Measurements from ENCODE around the gene BATF3.

Gene BATF3

DNA sequence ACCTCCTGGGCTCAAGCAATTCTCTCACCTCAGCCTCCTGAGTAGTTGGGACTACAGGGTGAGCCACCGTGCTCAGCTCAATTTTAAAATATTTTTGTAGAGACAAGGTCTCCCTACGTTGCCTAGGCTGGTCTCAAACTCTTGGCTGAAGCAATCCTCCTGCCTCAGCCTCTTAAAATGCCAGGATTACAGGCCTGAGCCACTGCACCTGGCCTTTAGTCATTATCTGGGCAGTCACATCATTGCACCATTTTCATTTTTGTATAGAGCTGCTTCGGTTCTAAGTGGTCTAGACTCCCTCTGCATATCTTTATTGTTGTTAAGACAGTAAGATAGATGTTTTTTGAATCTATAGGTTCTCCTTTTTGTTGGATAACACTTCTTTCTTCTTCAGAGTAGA, 51.2 kb downstream of the BATF3 start:
- TF ChIP-seq, protein P1, sequence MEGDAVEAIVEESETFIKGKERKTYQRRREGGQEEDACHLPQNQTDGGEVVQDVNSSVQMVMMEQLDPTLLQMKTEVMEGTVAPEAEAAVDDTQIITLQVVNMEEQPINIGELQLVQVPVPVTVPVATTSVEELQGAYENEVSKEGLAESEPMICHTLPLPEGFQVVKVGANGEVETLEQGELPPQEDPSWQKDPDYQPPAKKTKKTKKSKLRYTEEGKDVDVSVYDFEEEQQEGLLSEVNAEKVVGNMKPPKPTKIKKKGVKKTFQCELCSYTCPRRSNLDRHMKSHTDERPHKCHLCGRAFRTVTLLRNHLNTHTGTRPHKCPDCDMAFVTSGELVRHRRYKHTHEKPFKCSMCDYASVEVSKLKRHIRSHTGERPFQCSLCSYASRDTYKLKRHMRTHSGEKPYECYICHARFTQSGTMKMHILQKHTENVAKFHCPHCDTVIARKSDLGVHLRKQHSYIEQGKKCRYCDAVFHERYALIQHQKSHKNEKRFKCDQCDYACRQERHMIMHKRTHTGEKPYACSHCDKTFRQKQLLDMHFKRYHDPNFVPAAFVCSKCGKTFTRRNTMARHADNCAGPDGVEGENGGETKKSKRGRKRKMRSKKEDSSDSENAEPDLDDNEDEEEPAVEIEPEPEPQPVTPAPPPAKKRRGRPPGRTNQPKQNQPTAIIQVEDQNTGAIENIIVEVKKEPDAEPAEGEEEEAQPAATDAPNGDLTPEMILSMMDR (IDR thresholded peaks at IDR 0.05; ENCODE audit: control insufficient read depth, extremely low read depth, insufficient read depth), result no peak
- H3K4me3 ChIP-seq (ENCODE audit: low read depth, low read length), result no peak overlapping the region
- no peak for DNase-seq (ENCODE audit: low read depth)

DNA sequence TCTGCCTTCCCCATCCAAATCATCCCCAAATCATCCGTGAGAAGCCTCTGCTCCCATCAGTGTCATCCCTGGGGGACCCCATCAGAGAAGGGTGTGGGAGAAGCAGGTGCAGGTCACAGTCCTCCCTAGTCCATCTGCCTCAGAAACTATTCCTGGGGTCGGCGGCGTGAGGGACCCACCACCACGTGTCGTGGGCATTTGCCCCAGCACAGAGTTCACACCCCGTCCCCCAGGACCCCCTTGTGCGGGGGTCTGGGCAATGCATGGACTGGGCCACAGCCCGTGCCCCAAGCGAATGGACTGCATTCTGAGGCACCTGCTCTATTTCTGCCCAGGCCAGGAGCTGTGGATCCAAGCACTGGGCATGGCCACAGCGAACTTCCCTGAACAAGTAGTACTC, 52.6 kb downstream of the BATF3 start:
- TF ChIP-seq, protein P1 (IDR thresholded peaks at IDR 0.05; ENCODE audit: control insufficient read depth, extremely low read depth, insufficient read depth), result no peak
- DNase-seq (ENCODE audit: low read depth), result no peak
- H3K4me3 ChIP-seq (ENCODE audit: low read depth, low read length), result no peak overlapping the region

DNA sequence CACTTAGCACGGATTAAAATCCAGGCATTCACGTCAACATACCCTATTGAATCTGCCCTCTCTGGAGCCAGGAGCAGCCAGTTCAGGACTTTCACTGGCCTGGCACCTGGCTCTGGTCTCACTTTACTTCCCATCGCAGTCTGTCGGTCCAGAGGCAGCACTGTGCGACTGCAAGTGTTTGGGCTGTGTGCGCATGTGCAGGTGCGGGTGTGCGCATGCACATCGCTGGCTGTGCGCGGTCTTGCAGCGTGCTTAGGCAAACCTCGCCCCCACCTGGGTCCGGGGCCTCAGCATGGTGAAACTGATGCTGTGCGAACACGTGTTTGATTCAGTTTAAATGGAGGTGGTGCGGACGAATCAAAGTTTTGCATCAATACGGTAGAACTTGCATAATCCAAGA, 53.1 kb downstream of the BATF3 start:
- DNase-seq (ENCODE audit: low read depth), result no peak
- H3K4me3 ChIP-seq (ENCODE audit: low read depth, low read length), result no peak overlapping the region
- TF ChIP-seq, protein P1 (IDR thresholded peaks at IDR 0.05; ENCODE audit: control insufficient read depth, extremely low read depth, insufficient read depth), result no peak

DNA sequence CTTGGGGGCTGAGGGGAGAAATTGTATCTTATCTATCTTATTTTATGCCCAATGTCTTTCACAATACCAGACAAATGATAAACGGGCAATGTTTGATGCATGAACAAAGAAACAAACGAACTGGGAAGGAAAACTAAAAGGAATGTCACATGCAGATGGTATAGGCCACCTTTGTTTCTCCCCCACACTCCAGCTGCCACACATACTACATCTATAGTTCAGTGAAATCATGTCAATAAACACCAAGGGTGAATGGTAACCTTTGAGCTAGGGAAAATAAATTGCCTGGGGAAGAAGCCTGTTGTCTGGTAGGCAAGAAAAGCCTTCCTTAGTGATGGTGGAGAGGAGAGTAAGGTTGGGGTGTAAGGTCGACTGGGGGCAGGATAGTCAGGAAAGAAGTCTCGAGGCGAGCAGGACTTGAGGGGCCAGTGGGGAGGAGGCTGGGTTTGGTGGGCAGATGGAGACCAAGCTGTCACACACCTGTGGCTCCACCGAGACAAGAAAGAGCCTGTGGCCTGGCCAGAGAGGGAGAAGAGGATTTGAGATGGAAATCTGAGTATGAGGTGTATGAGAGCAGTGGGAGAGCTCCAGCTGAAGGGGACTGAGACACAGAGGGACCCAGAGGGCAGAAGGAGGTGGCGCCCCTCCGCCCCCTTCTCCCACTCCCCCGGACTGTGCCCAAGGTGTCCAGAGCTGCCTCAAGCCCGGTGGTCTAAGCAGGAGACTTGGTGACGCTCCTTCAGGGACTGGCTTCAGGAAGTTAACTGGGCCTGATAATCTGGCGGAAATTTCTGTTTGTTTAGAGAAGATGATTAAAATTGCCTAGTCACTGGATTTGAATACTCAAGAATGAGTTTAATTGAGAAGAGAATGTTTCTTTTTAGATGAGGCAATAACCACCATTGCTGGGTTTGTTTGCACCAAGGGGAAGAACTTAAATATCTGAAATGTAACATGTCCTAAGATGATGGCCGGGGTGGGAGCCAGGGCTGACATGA, 53.8 kb downstream of the BATF3 start:
- TF ChIP-seq, protein P1 (IDR thresholded peaks at IDR 0.05; ENCODE audit: control insufficient read depth, extremely low read depth, insufficient read depth), result no peak
- H3K4me3 ChIP-seq (ENCODE audit: low read depth, low read length), result no peak overlapping the region
- no peak for DNase-seq (ENCODE audit: low read depth)

DNA sequence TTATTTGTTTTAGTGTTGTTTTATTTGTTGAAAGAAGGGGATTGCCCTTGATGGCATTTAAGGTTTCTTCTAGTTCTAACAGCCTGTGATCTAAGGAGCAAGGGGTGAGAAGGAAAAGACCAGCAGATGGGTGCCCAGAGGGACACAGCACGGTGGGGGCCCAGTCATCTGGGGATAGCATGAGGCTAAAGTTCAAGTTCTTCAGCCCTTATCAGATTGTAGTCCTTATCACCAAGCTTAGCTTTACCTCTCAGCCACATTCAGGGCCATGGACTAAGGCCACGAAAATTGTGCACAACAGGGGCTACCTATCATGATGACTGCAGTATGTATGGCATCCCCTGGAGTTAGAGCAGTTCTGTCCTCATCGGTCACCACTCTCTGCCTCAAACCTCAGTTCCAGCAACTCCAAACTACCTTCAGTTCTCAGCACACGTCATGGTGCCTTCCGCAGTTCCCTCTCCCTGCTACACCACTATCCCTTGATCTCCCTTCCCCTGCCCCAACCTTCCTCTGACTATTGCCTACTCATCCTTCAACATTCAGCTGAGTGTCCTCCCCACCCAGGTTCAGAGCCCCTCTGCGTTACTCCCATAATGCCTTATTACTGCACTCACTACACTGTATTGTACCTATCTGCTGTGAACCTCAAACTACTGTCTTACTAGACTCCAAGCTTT, 54.6 kb downstream of the BATF3 start:
- no peak for DNase-seq (ENCODE audit: low read depth)
- TF ChIP-seq, protein P1 (IDR thresholded peaks at IDR 0.05; ENCODE audit: control insufficient read depth, extremely low read depth, insufficient read depth), result no peak
- H3K4me3 ChIP-seq (ENCODE audit: low read depth, low read length), result no peak overlapping the region

DNA sequence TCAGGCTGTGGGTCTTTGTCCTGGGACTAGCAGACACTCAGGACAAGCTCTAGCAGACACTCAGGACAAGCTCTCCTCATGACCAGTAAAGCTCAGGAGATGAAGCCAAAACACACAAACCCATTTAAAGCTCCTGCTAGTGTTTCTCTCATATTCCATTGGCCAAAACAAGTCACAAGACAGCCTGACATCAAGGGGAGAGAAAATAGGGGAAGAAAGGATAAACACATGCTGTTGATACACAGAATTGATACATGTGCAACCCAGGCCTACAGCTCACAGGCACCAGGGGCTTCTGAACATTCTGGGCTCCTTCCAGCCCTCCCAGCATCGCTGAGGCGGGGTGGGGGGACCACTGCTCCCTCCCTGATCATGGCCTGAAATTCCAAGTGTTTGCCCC, 55.8 kb downstream of the BATF3 start:
- TF ChIP-seq, protein P1 (IDR thresholded peaks at IDR 0.05; ENCODE audit: control insufficient read depth, extremely low read depth, insufficient read depth), result no peak
- DNase-seq (ENCODE audit: low read depth), result no peak
- no peak overlapping the region for H3K4me3 ChIP-seq (ENCODE audit: low read depth, low read length)

All from LNCaP clone FGC (cell line).